ENCODE data around the gene SPINK1. TPM values are rescaled to one million over a fixed set of nuclear protein-coding genes. Genes with fewer than 3 reads are reported as not detected.

SPINK1 gene
- total and polyA plus RNA-seq, 9 of the 15 experiments (the other 6 are each of a cell fraction or from before 2014, with no cell fraction given): 0.45 to 2.2 (median 0.65) TPM; not detected in 1

- Histone ChIP-seq H3K4me2 (ENCODE audit: insufficient read depth, low read length) (no peak overlapping the region), H2AFZ (ENCODE audit: low read depth, low read length) (no peak overlapping the region), H3K27ac (ENCODE audit: extremely low read depth, low read depth, low read length) (no peak overlapping the region), H3K9me1 (ENCODE audit: control insufficient read depth, insufficient read depth, low read length) (no peaks in the 10 kb centered on the region), H3K9me3 (replicated peaks; ENCODE audit: control insufficient read depth, insufficient read depth, low read depth, low read length) (no peaks in the 10 kb centered on the region), H3K4me3 (no peak overlapping the region), H3K9ac (ENCODE audit: insufficient read depth in 1 of 2, low read depth in 2 of 2, low read length in 2 of 2) (no peak overlapping the region), H4K20me1 (replicated peaks; ENCODE audit: control insufficient read depth, insufficient read depth, low read length) (no peaks in the 10 kb centered on the region), H3K27me3 (ENCODE audit: control insufficient read depth in 2 of 2, insufficient read depth in 2 of 2, low read length in 2 of 2) (no peaks in the 10 kb centered on the region), H3K36me3 (ENCODE audit: control insufficient read depth, insufficient read depth, low read length) (no peaks in the 10 kb centered on the region), H3K4me1 (replicated peaks in 1 of 2; ENCODE audit: control insufficient read depth in 2 of 2, insufficient read depth in 2 of 2, low read length in 2 of 2) (no peaks in the 10 kb centered on the region), H3K79me2 (ENCODE audit: control insufficient read depth, insufficient read depth, low read length) (no peaks in the 10 kb centered on the region)
- BruUV-seq (replicated peaks): no TSS peak
- in situ Hi-C loops (cut with MboI) (no loop called here), intact Hi-C loops (cut with micrococcal nuclease) (loop anchor here (5.0 kb wide), 1 partner anchor 782 kb away; no protein-coding TSS in a partner anchor)
- FAIRE-seq: no peak
- ChIA-PET CTCF (ENCODE audit: low intra/inter-chr PET ratio) (no interaction called here), POLR2A (no interaction called here)
- no peak for DNase-seq (ENCODE audit: extremely low read depth in 1 of 4, low spot score in 3 of 4)
- TF ChIP-seq NCOA2 (IDR thresholded peaks at IDR 0.05; ENCODE audit: partially characterized antibody in 2 of 2) (no peak), ZNF121 (CRISPR knock-in tag; conservative IDR thresholded peaks at IDR 0.05) (no peak), ZNF830 (CRISPR knock-in tag; IDR thresholded peaks at IDR 0.05) (no peak)
- no peak for ATAC-seq
- 0% methylated on average over 1 of the region's 1 CpG for WGBS (ENCODE audit: insufficient coverage, low coverage, missing lambda C conversion rate)
Observed at GRCh38 chr5:147819261-147819770, 12.2 kb downstream of the SPINK1 start.

GRCh38 chr5:147818290-147818689 lies 13.2 kb downstream of the SPINK1 start:
- Histone ChIP-seq H3K9me1 (ENCODE audit: control insufficient read depth, insufficient read depth, low read length) (no peaks in the 10 kb centered on the region), H3K79me2 (ENCODE audit: control insufficient read depth, insufficient read depth, low read length) (no peaks in the 10 kb centered on the region), H3K4me3 (no peak overlapping the region), H3K9me3 (replicated peaks; ENCODE audit: control insufficient read depth, insufficient read depth, low read depth, low read length) (no peaks in the 10 kb centered on the region), H2AFZ (ENCODE audit: low read depth, low read length) (no peak overlapping the region), H3K36me3 (ENCODE audit: control insufficient read depth, insufficient read depth, low read length) (no peaks in the 10 kb centered on the region), H3K4me1 (replicated peaks in 1 of 2; ENCODE audit: control insufficient read depth in 2 of 2, insufficient read depth in 2 of 2, low read length in 2 of 2) (no peaks in the 10 kb centered on the region), H3K27me3 (ENCODE audit: control insufficient read depth in 2 of 2, insufficient read depth in 2 of 2, low read length in 2 of 2) (no peaks in the 10 kb centered on the region), H3K9ac (ENCODE audit: insufficient read depth in 1 of 2, low read depth in 2 of 2, low read length in 2 of 2) (no peak overlapping the region), H4K20me1 (replicated peaks; ENCODE audit: control insufficient read depth, insufficient read depth, low read length) (no peaks in the 10 kb centered on the region), H3K4me2 (ENCODE audit: insufficient read depth, low read length) (no peak overlapping the region), H3K27ac (ENCODE audit: extremely low read depth, low read depth, low read length) (no peak overlapping the region)
- intact Hi-C loops (cut with micrococcal nuclease): loop anchor here (5.0 kb wide), 1 partner anchor 781 kb away; no protein-coding TSS in a partner anchor
- ATAC-seq: no peak
- in situ Hi-C loops (cut with MboI): no loop called here
- no peak for FAIRE-seq
- CTCF ChIA-PET (ENCODE audit: low intra/inter-chr PET ratio): no interaction called here
- no peak for DNase-seq (ENCODE audit: extremely low read depth in 1 of 4, low spot score in 3 of 4)
- POLR2A ChIA-PET: no interaction called here
- BruUV-seq (replicated peaks): no TSS peak
- 0% methylated on average over 1 of the region's 1 CpG for WGBS (ENCODE audit: insufficient coverage, low coverage, missing lambda C conversion rate)
- TF ChIP-seq USF1 (CRISPR knock-in tag; IDR thresholded peaks at IDR 0.05) (no peak), ZMIZ1 (IDR thresholded peaks at IDR 0.05; ENCODE audit: low read depth in 2 of 2, low read length in 2 of 2) (no peak), IRF9 (tag; IDR thresholded peaks at IDR 0.05) (no peak), CREM (IDR thresholded peaks at IDR 0.05; ENCODE audit: low read depth) (no peak), ZNF583 (CRISPR knock-in tag; IDR thresholded peaks at IDR 0.05) (no peak), ZNF274 (IDR thresholded peaks at IDR 0.05; ENCODE audit: borderline replicate concordance, low read depth, low read length) (no peak), ZNF253 (CRISPR knock-in tag; conservative IDR thresholded peaks at IDR 0.05) (no peak)

Measured in K562 (cell line).